Body of pancreas (tissue), 4 donors: Measurements from ENCODE around the gene APBA2. TPM values are rescaled to one million over a fixed set of nuclear protein-coding genes. Genes with fewer than 3 reads are reported as not detected.
"Not testable (repeated sequence)": the region's sequence is repeated elsewhere in the genome, so short reads cannot be mapped to it uniquely, and the experiment has no call there.

ENCODE experiments used
- ATAC-seq: fragments of 150-250 bp; one replicate; pipeline ENCODE4 v1.9.1; 2016
- DNase-seq, 4 donors: peaks; one replicate each; pipeline ENCODE4 v3.0.0-alpha.2; 2019
- H3K27ac ChIP-seq, 4 donors: fragments of 200-600 bp; sonication (generic); 1 replicate in 3 of 4; 2 replicates in 1 of 4; pipeline versions ENCODE4 v1.5.1 to v1.6.1; 2016 to 2019; ENCODE audit warnings: mild to moderate bottlenecking in 1 of 4, mixed read lengths in 1 of 4, moderate library complexity in 1 of 4
- H3K27me3 ChIP-seq, 2 donors: fragments of 200-600 bp; sonication (generic); one replicate each; pipeline ENCODE4 v1.6.0; 2016; ENCODE audit warnings: mild to moderate bottlenecking in 1 of 2
- H3K36me3 ChIP-seq, 2 donors: fragments of 200-600 bp; sonication (generic); replicated peaks in 1 of 2; 2 replicates each; pipeline ENCODE4 v1.5.1; 2016; ENCODE audit warnings: low read depth in 2 of 2; ENCODE audit not compliant: insufficient read depth in 1 of 2
- H3K4me1 ChIP-seq: fragments of 200-600 bp; sonication (generic); one replicate; pipeline ENCODE4 v1.6.0; 2016
- H3K4me3 ChIP-seq, 2 donors: fragments of 200-600 bp; sonication (generic); 1 replicate in 1 of 2; 2 replicates in 1 of 2; pipeline ENCODE4 v1.5.1; 2016 to 2019
- H3K9me3 ChIP-seq, 3 donors: fragments of 200-600 bp; sonication (generic); 1 replicate in 2 of 3; 2 replicates in 1 of 3; pipeline ENCODE4 v1.5.1; 2016
- POLR2A ChIP-seq, 3 donors: fragments of 450-650 bp; IDR thresholded peaks; one replicate each; pipeline ENCODE4 v1.6.1; 2016; ENCODE audit warnings: antibody characterized with exemption in 3 of 3, mild to moderate bottlenecking in 2 of 3
- WGBS, 2 donors: methylation state at CpG; one replicate each; pipeline ENCODE4 v1.1.5; 2017; 5-methylcytosine and 5-hydroxymethylcytosine counted together
- intact Hi-C: fragments of 100-400 bp; cut with DNase I; formaldehyde crosslinking; loops from one replicate; pipeline ENCODE4 v1.15.1; 2023
- total RNA-seq, 2 donors: library from RNA; depleted of rRNA; stranded (reverse); fragments of >200 nt; gene quantifications; one replicate each; pipeline ENCODE4 v1.1.0, GENCODE V29; 2016
- TF ChIP-seq, protein P1 (sequence below), 7 experiments: fragments of 450-650 bp in 4 of 7; fragments of 200-600 bp in 3 of 7; sonication (generic) in 3 of 7; IDR thresholded peaks; one replicate each; pipeline ENCODE4 v1.5.1; 2016 to 2019; ENCODE audit warnings: antibody characterized with exemption in 7 of 7

The APBA2 gene
- total RNA-seq, 2 donors from 2014 or later: 13.2 to 29.0 TPM

DNA sequence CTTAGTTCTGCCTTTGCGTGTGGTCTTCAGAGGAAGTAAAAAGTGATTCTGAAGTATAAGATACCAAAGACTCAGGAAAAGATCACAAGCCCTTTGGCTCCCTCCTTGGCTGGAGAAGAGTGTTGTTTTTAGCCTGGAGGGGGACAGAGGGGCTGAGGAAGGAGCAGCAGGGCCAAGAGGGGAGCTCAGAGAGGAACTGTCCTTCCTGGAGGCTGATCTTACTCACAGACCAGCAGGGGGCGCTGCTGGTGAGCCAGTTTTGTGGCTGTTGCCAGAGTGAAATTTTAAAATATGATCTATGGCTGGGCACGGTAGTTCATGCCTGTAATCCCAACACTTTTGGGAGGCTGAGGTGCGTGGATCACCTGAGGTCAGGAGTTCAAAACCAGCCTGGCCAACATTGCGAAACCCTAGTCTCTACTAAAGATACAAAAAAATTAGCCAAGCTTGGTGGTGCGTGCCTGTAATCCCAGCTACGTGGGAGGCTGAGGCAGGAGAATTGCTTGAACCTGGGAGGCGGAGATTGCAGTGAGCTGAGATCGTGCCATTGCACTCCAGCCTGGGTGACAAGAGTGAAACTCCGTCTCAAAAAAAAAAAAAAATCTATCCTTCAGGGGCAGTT lies 216.5 kb downstream of the APBA2 start:
- H3K36me3 ChIP-seq, H3K4me1 ChIP-seq, ATAC-seq, H3K27ac ChIP-seq, H3K4me3 ChIP-seq, H3K27me3 ChIP-seq, intact Hi-C loops, H3K9me3 ChIP-seq: not testable (repeated sequence)
- WGBS, 2 donors: 77 to 85% methylated on average over 10 of the region's 10 CpGs
- DNase-seq: peak; percentile 16 to 51 (median 34)
- TF ChIP-seq, protein P1, sequence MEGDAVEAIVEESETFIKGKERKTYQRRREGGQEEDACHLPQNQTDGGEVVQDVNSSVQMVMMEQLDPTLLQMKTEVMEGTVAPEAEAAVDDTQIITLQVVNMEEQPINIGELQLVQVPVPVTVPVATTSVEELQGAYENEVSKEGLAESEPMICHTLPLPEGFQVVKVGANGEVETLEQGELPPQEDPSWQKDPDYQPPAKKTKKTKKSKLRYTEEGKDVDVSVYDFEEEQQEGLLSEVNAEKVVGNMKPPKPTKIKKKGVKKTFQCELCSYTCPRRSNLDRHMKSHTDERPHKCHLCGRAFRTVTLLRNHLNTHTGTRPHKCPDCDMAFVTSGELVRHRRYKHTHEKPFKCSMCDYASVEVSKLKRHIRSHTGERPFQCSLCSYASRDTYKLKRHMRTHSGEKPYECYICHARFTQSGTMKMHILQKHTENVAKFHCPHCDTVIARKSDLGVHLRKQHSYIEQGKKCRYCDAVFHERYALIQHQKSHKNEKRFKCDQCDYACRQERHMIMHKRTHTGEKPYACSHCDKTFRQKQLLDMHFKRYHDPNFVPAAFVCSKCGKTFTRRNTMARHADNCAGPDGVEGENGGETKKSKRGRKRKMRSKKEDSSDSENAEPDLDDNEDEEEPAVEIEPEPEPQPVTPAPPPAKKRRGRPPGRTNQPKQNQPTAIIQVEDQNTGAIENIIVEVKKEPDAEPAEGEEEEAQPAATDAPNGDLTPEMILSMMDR (IDR thresholded peaks at IDR 0.05): peak; percentile 35 to 56 (median 41)

DNA sequence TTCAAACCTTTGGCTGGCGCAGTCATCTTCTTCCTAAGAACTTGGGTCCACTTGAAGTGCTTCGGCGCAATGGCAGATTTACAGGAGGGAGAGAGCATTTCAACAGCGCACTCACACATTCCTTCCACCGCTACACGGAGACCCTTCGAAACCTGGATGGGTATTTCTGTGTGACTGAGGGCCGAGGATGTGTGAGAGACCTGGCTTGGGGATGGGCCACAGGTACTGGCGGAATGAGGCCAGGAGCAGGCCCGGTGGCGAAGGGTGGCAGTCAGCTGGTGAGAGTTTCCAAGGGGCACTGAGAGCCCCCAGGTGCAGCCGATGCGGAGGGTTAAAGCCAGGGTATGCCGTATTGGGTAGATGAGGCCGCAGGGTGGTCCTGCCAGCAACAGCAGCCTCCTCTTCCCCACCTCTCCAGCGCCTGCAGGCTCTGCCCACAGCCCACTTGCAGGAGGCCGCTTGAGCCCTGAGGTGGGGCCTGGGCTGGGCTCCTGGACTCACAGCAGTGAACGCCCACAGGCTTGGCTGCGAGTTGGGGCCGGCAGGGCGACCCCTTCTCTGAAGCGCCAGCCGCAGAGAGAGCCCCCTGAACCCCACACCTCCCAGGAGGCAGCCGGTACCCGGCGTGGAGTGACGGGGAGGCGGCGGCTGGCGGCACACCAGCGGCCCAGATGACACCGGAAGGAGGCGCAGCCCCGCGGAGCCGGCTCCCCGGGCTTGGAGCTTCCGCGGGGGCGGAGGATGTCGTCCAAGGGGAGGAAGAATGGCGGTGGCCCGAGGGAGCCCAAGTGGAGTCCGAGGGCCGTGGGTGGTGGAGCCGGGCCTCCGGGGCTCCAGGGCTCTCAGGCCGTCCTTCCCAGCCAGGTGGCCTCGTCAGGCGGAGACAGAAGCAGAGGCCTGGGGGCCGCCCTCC lies 217.4 kb downstream of the APBA2 start:
- no peaks in the 10 kb centered on the region for H3K27me3 ChIP-seq
- no peaks in the 10 kb centered on the region for H3K36me3 ChIP-seq
- no peaks in the 10 kb centered on the region for H3K9me3 ChIP-seq
- no peak for DNase-seq
- no peak overlapping the region for H3K27ac ChIP-seq
- peak; percentile 38 for ATAC-seq
- no peak for TF ChIP-seq POLR2A (IDR thresholded peaks at IDR 0.05)
- TF ChIP-seq, protein P1 (IDR thresholded peaks at IDR 0.05): no peak
- no peak overlapping the region for H3K4me3 ChIP-seq
- no peaks in the 10 kb centered on the region for H3K4me1 ChIP-seq
- intact Hi-C loops: no loop called here
- WGBS, 2 donors: 56 to 95% methylated on average over 24 to 51 of the region's 51 CpGs

- Histone ChIP-seq H3K4me1 (no peaks in the 10 kb centered on the region), H3K27me3 (no peaks in the 10 kb centered on the region), H3K36me3 (no peaks in the 10 kb centered on the region), H3K4me3 (no peak overlapping the region), H3K9me3 (no peaks in the 10 kb centered on the region), H3K27ac (no peak overlapping the region)
- intact Hi-C loops: no loop called here
- TF ChIP-seq, protein P1 (IDR thresholded peaks at IDR 0.05): peak; percentile 39 to 62 (median 58)
- TF ChIP-seq POLR2A (IDR thresholded peaks at IDR 0.05): no peak
- DNase-seq: peak; percentile 45 to 57 (median 52)
- ATAC-seq: peak; percentile 70
- 42 to 79% methylated on average over 6 to 47 of the region's 47 CpGs for WGBS, 2 donors
These were observed 218.2 kb downstream of the APBA2 start for GRCh38 chr15:29103824-29104565.

DNA sequence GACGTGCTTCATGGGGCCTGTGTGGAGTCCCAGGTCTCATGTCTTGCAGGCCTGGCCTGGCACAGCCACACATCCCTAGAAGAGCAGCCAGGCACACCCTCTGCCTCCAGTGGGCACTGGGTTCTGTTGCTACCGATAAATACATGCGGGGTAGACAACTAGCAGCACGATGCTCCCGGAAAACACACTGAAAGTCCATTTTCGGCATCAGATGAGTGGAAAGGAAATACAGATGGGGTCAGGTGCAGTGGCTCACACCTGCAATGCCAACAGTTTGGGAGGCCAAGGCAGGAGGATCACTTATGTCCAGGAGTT lies 218.7 kb downstream of the APBA2 start:
- intact Hi-C loops: no loop called here
- no peak for DNase-seq

More for the DNA sequence above, 218.7 kb downstream of the APBA2 start:
- Histone ChIP-seq H3K27me3 (no peaks in the 10 kb centered on the region), H3K36me3 (no peaks in the 10 kb centered on the region), H3K4me1 (no peaks in the 10 kb centered on the region), H3K4me3 (no peak overlapping the region), H3K27ac (no peak overlapping the region), H3K9me3 (no peaks in the 10 kb centered on the region)
- no peak for ATAC-seq
- no peak for TF ChIP-seq POLR2A (IDR thresholded peaks at IDR 0.05)
- TF ChIP-seq, protein P1 (IDR thresholded peaks at IDR 0.05): no peak
- 91 to 92% methylated on average over 4 to 6 of the region's 6 CpGs for WGBS, 2 donors
